Small intestine (tissue), 4 donors: ENCODE data around the gene BEAN1. TPM values are rescaled to one million over a fixed set of nuclear protein-coding genes. Genes with fewer than 3 reads are reported as not detected.

ENCODE experiments used
- polyA plus RNA-seq, 4 donors: library from polyadenylated mRNA; stranded (reverse) in 3 of 4; unstranded in 1 of 4; fragments of 200-250 nt in 3 of 4; fragments of 120-200 nt in 1 of 4; gene quantifications; one replicate each; pipeline versions ENCODE4 v1.2.1 to v1.2.3, GENCODE V29; 2013
- donor health status: healthy with polysubstance abuse.
- donor health status: Bipolar disorder and iron deficiency.
- donor health status: healthy.

BEAN1 gene
- polyA plus RNA-seq, 4 donors, result 0.59 to 0.64 TPM; not detected in 2

Other genes starting within 250 kb of the BEAN1 start
- gene CDH5, start 60.6 kb upstream of the BEAN1 start, polyA plus RNA-seq, result 10 to 100 TPM in 2 of 4 donors, under 1 TPM in 2; 0.45 to 28.8 (median 7.6) TPM
- 10 to 100 TPM in 3 of 4 donors, 1 to 10 TPM in 1; 9.2 to 21.3 (median 12.6) TPM for gene TK2, start 122.8 kb downstream of the BEAN1 start, polyA plus RNA-seq
- 10 to 100 TPM; 24.7 to 55.1 (median 35.4) TPM for gene CKLF, start 125.3 kb downstream of the BEAN1 start, polyA plus RNA-seq
- 1 to 10 TPM in 1 of 4 donors, under 1 TPM in 1, not detected in 2; 0.36 to 2.4 TPM for gene CMTM1, start 139.1 kb downstream of the BEAN1 start, polyA plus RNA-seq
- under 1 TPM in 2 of 4 donors, not detected in 2; 0.07 to 0.19 TPM for gene CMTM2, start 152.2 kb downstream of the BEAN1 start, polyA plus RNA-seq
- gene CMTM3, start 177.4 kb downstream of the BEAN1 start, polyA plus RNA-seq, result 10 to 100 TPM in 2 of 4 donors, 1 to 10 TPM in 2; 2.2 to 14.7 (median 11.0) TPM